ENCODE results near the gene NCKAP5.

- TF ChIP-seq POLR2AphosphoS5 (IDR thresholded peaks at IDR 0.05; ENCODE audit: low read depth, low read length) = no peak
- no peak for TF ChIP-seq POLR2A (IDR thresholded peaks at IDR 0.05; ENCODE audit: low read depth, low read length)
- no peak for TF ChIP-seq TAF1 (IDR thresholded peaks at IDR 0.05; ENCODE audit: borderline replicate concordance, low read depth, low read length)
Measured at GRCh38 chr2:133409581-133410285, 158.5 kb downstream of the NCKAP5 start.

All from GM12892 (cell line).